NK-92 (cell line): ENCODE results near the gene ITGB2.
"Not testable (repeated sequence)": the region's sequence is repeated elsewhere in the genome, so short reads cannot be mapped to it uniquely, and the experiment has no call there.

Source experiments
- DNase-seq: peaks from one replicate; lab custom pipeline; 2025; ENCODE audit not compliant: unreplicated experiment; lab: John Stamatoyannopoulos, UW

Gene ITGB2

GRCh38 chr21:44942566-44942965 is 21.9 kb upstream of the ITGB2 start:
- no peak for DNase-seq

- no peak for DNase-seq
Measured at GRCh38 chr21:44941567-44941966, 20.9 kb upstream of the ITGB2 start.

- no peak for DNase-seq
Measured at GRCh38 chr21:44940116-44940631, 19.5 kb upstream of the ITGB2 start.

- no peak for DNase-seq
Measured at GRCh38 chr21:44939532-44940115, 18.9 kb upstream of the ITGB2 start, which contains the start of gene SLX9. SLX9 (plus strand) TSS chr21:44940029; CDS start chr21:44940058, 29 bp downstream.

GRCh38 chr21:44938772-44939531 is 18.3 kb upstream of the ITGB2 start:
- DNase-seq = no peak

- DNase-seq = no peak
Measured at GRCh38 chr21:44935533-44935927, 14.8 kb upstream of the ITGB2 start.

- DNase-seq = no peak
Measured at GRCh38 chr21:44934797-44935532, 14.3 kb upstream of the ITGB2 start.

- no peak for DNase-seq
Measured at GRCh38 chr21:44934276-44934675, 13.6 kb upstream of the ITGB2 start.

- no peak for DNase-seq
Measured at GRCh38 chr21:44933918-44934260, 13.2 kb upstream of the ITGB2 start.

GRCh38 chr21:44933199-44933917 is 12.7 kb upstream of the ITGB2 start:
- DNase-seq = no peak

- no peak for DNase-seq
Measured at GRCh38 chr21:44932408-44933181, 11.9 kb upstream of the ITGB2 start.

GRCh38 chr21:44931501-44932407 is 11.1 kb upstream of the ITGB2 start:
- DNase-seq = no peak

- no peak for DNase-seq
Measured at GRCh38 chr21:44931137-44931500, 10.4 kb upstream of the ITGB2 start.

- DNase-seq = no peak
Measured at GRCh38 chr21:44930543-44930981, 9.9 kb upstream of the ITGB2 start.

- no peak for DNase-seq
Measured at GRCh38 chr21:44929799-44930542, 9.3 kb upstream of the ITGB2 start.

- DNase-seq = no peak
Measured at GRCh38 chr21:44929242-44929798, 8.6 kb upstream of the ITGB2 start.

- DNase-seq = not testable (repeated sequence)
Measured at GRCh38 chr21:44928500-44929241, 8.0 kb upstream of the ITGB2 start.
